Fibroblast of mammary gland (primary cell): ENCODE data around the gene CFAP251.
A peak's percentile ranks its signal among the peaks of the same experiment; 100 is the strongest.
"Not testable (repeated sequence)": the region's sequence is repeated elsewhere in the genome, so short reads cannot be mapped to it uniquely, and the experiment has no call there.

ENCODE experiments used
- DNase-seq: peaks from one replicate; pipeline ENCODE4 v3.0.0-alpha.2; 2010; ENCODE audit warnings: low read depth
- H3K4me3 ChIP-seq: 2 replicates; pipeline ENCODE4 v1.5.1; 2011; ENCODE audit warnings: low read depth, mild to moderate bottlenecking, low read length, moderate library complexity; ENCODE audit not compliant: control insufficient read depth
- CTCF ChIP-seq: conservative IDR thresholded peaks from 2 replicates; pipeline ENCODE4 v1.5.1; 2011; ENCODE audit warnings: low read depth, low read length, inconsistent platforms; ENCODE audit not compliant: control insufficient read depth, insufficient read depth

The CFAP251 gene

GRCh38 chr12:121917950-121918678 lies at the start of gene CFAP251:
Gene CFAP251 (plus strand): TSS chr12:121918592. CDS start chr12:121921306, 2,714 bp downstream.
- no peak within 1 kb of the TSS for H3K4me3 ChIP-seq
- TF ChIP-seq CTCF = no peak
- DNase-seq = no peak

- not testable (repeated sequence) for DNase-seq, H3K4me3 ChIP-seq
These were observed 49.2 kb upstream of the CFAP251 start for GRCh38 chr12:121869229-121869628.

- TF ChIP-seq CTCF = no peak
- DNase-seq = no peak
- H3K4me3 ChIP-seq = no peak overlapping the region
These were observed 46.9 kb upstream of the CFAP251 start for GRCh38 chr12:121871467-121871866.

DNA sequence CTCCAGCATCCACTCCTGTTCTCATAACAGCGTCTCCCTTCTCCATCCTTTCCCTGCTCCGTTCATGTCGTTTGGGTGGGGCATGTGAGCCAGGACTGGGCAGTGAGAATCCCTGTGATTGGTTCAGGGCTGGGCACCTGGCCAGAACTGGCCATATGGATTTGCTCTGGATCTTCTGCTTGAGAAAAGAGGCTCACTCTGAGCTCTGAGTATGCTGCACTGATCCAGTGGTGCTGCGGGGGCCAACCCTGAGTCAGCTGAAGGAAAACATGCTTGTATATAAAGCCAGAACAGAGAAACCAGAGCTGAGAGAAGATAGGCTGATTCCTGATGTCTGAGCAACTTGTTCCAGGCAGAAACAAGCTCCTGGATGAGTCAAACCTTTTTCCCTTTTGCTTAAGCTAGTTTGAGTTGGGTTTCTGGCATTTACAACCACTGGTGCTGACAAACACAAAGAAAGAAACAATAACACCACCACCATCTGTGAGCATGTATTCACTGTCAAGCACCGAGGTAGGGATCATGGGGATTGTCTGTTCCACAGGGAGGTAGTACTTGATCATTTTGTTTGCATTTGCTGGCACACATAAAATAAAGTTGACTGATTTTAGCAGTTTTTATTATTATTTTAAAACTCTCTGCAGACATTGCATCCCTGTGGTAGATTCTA lies 45.7 kb upstream of the CFAP251 start:
- peak; percentile 99 for DNase-seq
- H3K4me3 ChIP-seq = peak overlapping the region; percentile 22

DNA sequence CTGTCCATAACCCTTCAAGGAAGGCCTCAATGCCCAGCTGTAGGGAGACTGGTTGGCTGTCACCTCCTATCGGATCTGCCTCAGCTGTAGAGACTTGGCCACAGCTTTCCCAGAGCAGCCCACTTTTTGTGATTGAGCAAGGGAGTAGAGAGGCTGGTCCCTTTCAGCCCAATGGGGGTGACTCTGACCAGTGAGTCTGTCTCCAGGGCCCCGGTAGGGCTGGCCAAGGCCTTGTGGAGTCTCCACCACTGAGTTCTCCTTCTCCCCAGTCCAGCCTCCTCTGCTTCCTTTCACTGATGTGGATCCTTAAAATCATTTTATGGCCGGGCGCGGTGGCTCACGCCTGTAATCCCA lies 45.2 kb upstream of the CFAP251 start:
- DNase-seq = peak; percentile 50
- TF ChIP-seq CTCF = no peak
- H3K4me3 ChIP-seq = no peak overlapping the region

More for the DNA sequence above, 45.7 kb upstream of the CFAP251 start:
- TF ChIP-seq CTCF = no peak

GRCh38 chr12:121874071-121874470 lies 44.3 kb upstream of the CFAP251 start:
- H3K4me3 ChIP-seq = no peak overlapping the region
- TF ChIP-seq CTCF = no peak
- no peak for DNase-seq

- TF ChIP-seq CTCF = no peak
- no peak overlapping the region for H3K4me3 ChIP-seq
- no peak for DNase-seq
These were observed 42.8 kb upstream of the CFAP251 start for GRCh38 chr12:121875582-121875981.

DNA sequence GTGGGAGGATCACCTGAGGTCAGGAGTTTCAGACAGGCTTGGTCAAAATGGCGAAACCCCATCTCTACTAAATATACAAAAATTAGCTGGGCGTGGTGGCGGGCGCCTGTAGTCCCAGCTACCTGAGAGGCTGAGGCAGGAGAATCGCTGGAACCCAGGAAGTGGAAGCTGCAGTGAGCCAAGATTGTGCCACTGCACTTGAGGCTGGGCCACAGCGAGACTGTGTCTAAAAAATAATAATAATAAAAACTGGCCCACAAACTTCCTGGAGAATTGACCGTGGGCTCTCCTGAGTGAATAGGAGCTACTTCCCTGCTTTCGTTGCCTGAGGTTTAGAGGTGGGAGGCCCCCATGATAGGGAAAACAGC lies 42.3 kb upstream of the CFAP251 start:
- not testable (repeated sequence) for H3K4me3 ChIP-seq, DNase-seq
